GM12878 (cell line): Measurements from ENCODE around the gene ANKRD66. TPM values are rescaled to one million over a fixed set of nuclear protein-coding genes. Genes with fewer than 3 reads are reported as not detected.

Experiments used
- ATAC-seq: fragments of 200-7000 bp; cut with Tn5 transposase; 3 replicates; pipeline ENCODE4 v1.9.1; 2020; ENCODE audit warnings: mild to moderate bottlenecking, moderate library complexity
- BruUV-seq: library from RNA; stranded (reverse); fragments of 400-500 nt; replicated peaks from 2 replicates; lab custom pipeline; 2021; lab: Mats Ljungman, UMichigan
- CTCF ChIA-PET: fragments of 300-600 bp; sonication (Branson Sonifier 250); formaldehyde crosslinking; extraction: SDS; loops from one replicate; lab custom pipeline; 2021; ENCODE audit warnings: inconsistent platforms; lab: Yijun Ruan, JAX
- POLR2A ChIA-PET: fragments of 350-600 bp; formaldehyde crosslinking; extraction: SDS; loops from one replicate; lab custom pipeline; 2021; ENCODE audit warnings: inconsistent platforms; lab: Charles Lee
- RAD21 ChIA-PET: fragments of 300-600 bp; sonication (Branson Sonifier 250); formaldehyde crosslinking; loops from one replicate; lab custom pipeline; 2023; ENCODE audit warnings: antibody characterized with exemption; ENCODE audit not compliant: unreplicated experiment; lab: Charles Lee
- SMC1A ChIA-PET: fragments of 300-600 bp; sonication (Branson Sonifier 250); formaldehyde crosslinking; loops from one replicate; lab custom pipeline; 2023; ENCODE audit not compliant: unreplicated experiment, uncharacterized antibody; lab: Charles Lee
- DNase-seq: peaks from one replicate; pipeline ENCODE4 v3.0.0-alpha.2; 2011; ENCODE audit warnings: low read depth, low spot score
- FAIRE-seq: peaks from 3 replicates; lab custom pipeline; 2011; peaks lifted over from hg19 to GRCh38; lab: Jason Lieb, UNC
- H2AFZ ChIP-seq: 2 replicates; pipeline ENCODE4 v1.6.0; 2011; ENCODE audit warnings: low read depth, low read length, control low read depth; ENCODE audit not compliant: control insufficient read depth
- H3K27ac ChIP-seq: 2 replicates; pipeline ENCODE4 v1.5.1; 2011; ENCODE audit warnings: control low read depth; ENCODE audit not compliant: control insufficient read depth, insufficient read depth
- H3K27me3 ChIP-seq, 2 experiments: replicated peaks in 1 of 2; 2 replicates each; pipeline versions ENCODE4 v1.6.0 to v1.6.1; 2011; ENCODE audit warnings: low read length in 1 of 2; ENCODE audit not compliant: control insufficient read depth in 2 of 2, insufficient read depth in 2 of 2
- H3K36me3 ChIP-seq, 2 experiments: 2 replicates each; pipeline ENCODE4 v1.5.1; 2011; ENCODE audit warnings: low read length in 1 of 2; ENCODE audit not compliant: control insufficient read depth in 2 of 2, insufficient read depth in 2 of 2
- H3K4me1 ChIP-seq: 2 replicates; pipeline ENCODE4 v1.6.1; 2011; ENCODE audit warnings: mild to moderate bottlenecking, low read length, moderate library complexity, mixed read lengths; ENCODE audit not compliant: control insufficient read depth, insufficient read depth
- H3K4me2 ChIP-seq: 2 replicates; pipeline ENCODE4 v1.6.0; 2011; ENCODE audit warnings: control low read depth; ENCODE audit not compliant: control insufficient read depth, insufficient read depth
- H3K4me3 ChIP-seq: fragments of 200-600 bp; sonication (generic); 2 replicates; pipeline ENCODE4 v1.5.1; 2016
- H3K79me2 ChIP-seq: 2 replicates; pipeline ENCODE4 v1.6.0; 2011; ENCODE audit warnings: low read length; ENCODE audit not compliant: control insufficient read depth, insufficient read depth
- H3K9ac ChIP-seq: 2 replicates; pipeline ENCODE4 v1.8.0; 2011; ENCODE audit warnings: low read length, control low read depth, mixed read lengths; ENCODE audit not compliant: control insufficient read depth, insufficient read depth
- H3K9me3 ChIP-seq: replicated peaks from 3 replicates; pipeline ENCODE4 v1.5.1; 2011; ENCODE audit warnings: mild to moderate bottlenecking, low read length; ENCODE audit not compliant: control insufficient read depth, insufficient read depth
- H4K20me1 ChIP-seq: 2 replicates; pipeline ENCODE4 v1.6.0; 2011; ENCODE audit not compliant: control insufficient read depth, insufficient read depth
- CEBPB ChIP-seq, 2 experiments: fragments of 150-350 bp in 1 of 2; IDR thresholded peaks; 2 replicates each; pipeline ENCODE4 v1.6.1; 2012 to 2014; ENCODE audit warnings: low read depth in 2 of 2, low read length in 2 of 2, borderline replicate concordance in 1 of 2, inconsistent platforms in 1 of 2
- IRF3 ChIP-seq: fragments of 450-650 bp; IDR thresholded peaks from 2 replicates; pipeline ENCODE4 v1.6.1; 2014; ENCODE audit warnings: mild to moderate bottlenecking
- KDM1A ChIP-seq: fragments of 200-600 bp; sonication (generic); IDR thresholded peaks from 2 replicates; pipeline ENCODE4 v1.6.1; 2016; ENCODE audit warnings: borderline replicate concordance
- LARP7 ChIP-seq: fragments of 450-650 bp; IDR thresholded peaks from 2 replicates; pipeline ENCODE4 v1.6.1; 2017; ENCODE audit warnings: mild to moderate bottlenecking
- MLLT1 ChIP-seq: fragments of 450-650 bp; IDR thresholded peaks from 2 replicates; pipeline ENCODE4 v1.6.1; 2016; ENCODE audit warnings: mild to moderate bottlenecking
- RAD51 ChIP-seq: fragments of 450-650 bp; IDR thresholded peaks from 2 replicates; pipeline ENCODE4 v1.6.1; 2016; ENCODE audit warnings: moderate library complexity, mild to moderate bottlenecking, inconsistent platforms
- RBBP5 ChIP-seq: fragments of 200-600 bp; sonication (generic); conservative IDR thresholded peaks from 2 replicates; pipeline ENCODE4 v1.6.1; 2016
- SIX5 ChIP-seq: IDR thresholded peaks from 2 replicates; pipeline ENCODE4 v1.6.1; 2011; ENCODE audit warnings: mild to moderate bottlenecking, low read depth, low read length, moderate library complexity; ENCODE audit not compliant: severe bottlenecking
- SMC3 ChIP-seq: IDR thresholded peaks from 2 replicates; pipeline ENCODE4 v1.6.1; 2011; ENCODE audit warnings: low read length, improper control_type of control experiment, borderline replicate concordance
- SPI1 ChIP-seq: IDR thresholded peaks from 2 replicates; pipeline ENCODE4 v1.6.1; 2011; ENCODE audit warnings: low read depth, mild to moderate bottlenecking, low read length, moderate library complexity, borderline replicate concordance; ENCODE audit not compliant: insufficient read depth
- STAT1 ChIP-seq: fragments of 450-650 bp; conservative IDR thresholded peaks from 2 replicates; pipeline ENCODE4 v1.6.1; 2014; ENCODE audit warnings: antibody characterized with exemption, mild to moderate bottlenecking
- TBL1XR1 ChIP-seq: IDR thresholded peaks from 2 replicates; pipeline ENCODE4 v1.6.1; 2012; ENCODE audit warnings: low read depth, low read length, improper control_type of control experiment
- TCF12 ChIP-seq: IDR thresholded peaks from 2 replicates; pipeline ENCODE4 v1.6.1; 2011; ENCODE audit warnings: low read depth, mild to moderate bottlenecking, low read length
- WGBS: methylation state at CpG from one replicate; pipeline ENCODE4 v1.1.6; 2016; ENCODE audit warnings: low lambda C conversion rate; ENCODE audit not compliant: insufficient replicate concordance, insufficient coverage; ENCODE audit errors: missing lambda C conversion rate; 5-methylcytosine and 5-hydroxymethylcytosine counted together
- in situ Hi-C: fragments of 300-500 bp; cut with MboI; formaldehyde crosslinking; loops from 9 replicates; pipeline ENCODE4 v1.14.3; 2018; ENCODE audit warnings: mixed read lengths
- intact Hi-C: fragments of 100-400 bp; cut with micrococcal nuclease; formaldehyde crosslinking; loops from one replicate; pipeline ENCODE4 v1.14.2; 2022; ENCODE audit not compliant: unreplicated experiment
- polyA plus RNA-seq, 11 experiments: library from polyadenylated mRNA; depleted of rRNA in 4 of 11; unstranded in 6 of 11; stranded (reverse) in 5 of 11; fragments of >200 nt; fragmentation: Nextera tagmentation in 4 of 11; fragmentation: Illumina TruSeq in 1 of 11; extraction: Ambion mirVana in 4 of 11; extraction: Trizol in 1 of 11; gene quantifications; 1 replicate in 1 of 11; 2 replicates in 10 of 11; pipeline versions ENCODE4 v1.2.1 to v1.2.3, GENCODE V29; 2011 to 2016; ENCODE audit warnings: inconsistent platforms in 2 of 11, missing spikeins in 2 of 11, low read depth in 1 of 11
- total RNA-seq, 4 experiments: library from RNA; depleted of rRNA in 3 of 4; stranded (reverse); fragments of >200 nt in 3 of 4; fragmentation: Illumina TruSeq in 1 of 4; extraction: Trizol in 1 of 4; gene quantifications; 2 replicates each; pipeline versions ENCODE4 v1.2.1 to v1.2.3, GENCODE V29; 2013 to 2021
- TF ChIP-seq, protein P1 (sequence below): IDR thresholded peaks from 2 replicates; pipeline ENCODE4 v1.6.1; 2011; ENCODE audit warnings: borderline replicate concordance, low read depth, mild to moderate bottlenecking, moderate library complexity, low read length; ENCODE audit not compliant: insufficient read depth, poor library complexity, severe bottlenecking

ANKRD66 gene
- total and polyA plus RNA-seq, 10 of the 15 experiments (the other 5 are each of a cell fraction or from before 2014, with no cell fraction given): not detected

GRCh38 chr6:46784535-46784934 lies 37.8 kb downstream of the ANKRD66 start:
- in situ Hi-C loops: no loop called here
- BruUV-seq: no TSS peak
- H3K4me3 ChIP-seq: no peak overlapping the region
- H3K27me3 ChIP-seq: no peaks in the 10 kb centered on the region
- no peak overlapping the region for H2AFZ ChIP-seq
- no peak for TF ChIP-seq SPI1
- TF ChIP-seq SIX5: no peak
- TF ChIP-seq MLLT1: no peak
- no peak for TF ChIP-seq TBL1XR1
- SMC1A ChIA-PET: no interaction called here
- H3K9ac ChIP-seq: no peak overlapping the region
- H3K9me3 ChIP-seq: no peaks in the 10 kb centered on the region
- H3K27ac ChIP-seq: no peak overlapping the region
- FAIRE-seq (no peak), DNase-seq (no peak), ATAC-seq (no peak)
- no peaks in the 10 kb centered on the region for H3K79me2 ChIP-seq
- 0% methylated on average over 1 of the region's 1 CpG for WGBS
- intact Hi-C loops: loop anchor here (5.0 kb wide), 1 partner anchor 367 kb away; no protein-coding TSS in a partner anchor
- CTCF ChIA-PET: no interaction called here
- RAD21 ChIA-PET: no interaction called here
- no peaks in the 10 kb centered on the region for H3K36me3 ChIP-seq
- no peaks in the 10 kb centered on the region for H4K20me1 ChIP-seq
- no peak overlapping the region for H3K4me2 ChIP-seq
- no peaks in the 10 kb centered on the region for H3K4me1 ChIP-seq
- POLR2A ChIA-PET: no interaction called here

DNA sequence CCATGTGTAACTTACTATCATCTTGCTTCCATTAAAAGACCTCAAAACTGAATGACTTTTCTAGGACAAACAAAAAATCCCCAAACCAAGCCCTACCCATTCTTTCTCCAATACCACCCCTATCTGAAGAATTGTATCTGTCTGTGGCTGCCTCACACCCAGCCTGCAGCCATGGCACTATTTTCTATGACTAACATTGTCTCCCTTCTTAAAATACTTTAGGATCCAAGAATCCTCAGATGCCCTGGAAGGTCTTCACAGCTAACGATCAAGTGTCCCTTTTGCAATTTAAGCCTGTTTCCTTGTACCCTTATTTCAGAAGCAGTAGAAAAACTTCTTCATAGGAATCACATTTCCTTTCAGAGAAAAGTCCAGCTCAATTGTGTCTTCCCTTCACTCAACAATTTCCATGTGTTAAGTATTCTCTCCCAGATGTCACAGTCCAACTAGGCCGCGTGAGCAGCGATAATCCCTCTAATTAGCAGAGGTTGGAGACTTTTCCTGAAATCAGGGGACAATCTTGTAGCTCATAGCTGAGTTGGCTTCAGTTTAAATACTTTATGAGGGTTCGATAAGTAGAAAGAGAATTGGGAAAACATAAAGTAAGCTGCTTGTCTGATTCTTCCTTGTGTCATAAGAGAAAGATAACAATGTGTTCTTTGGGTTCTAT lies 41.3 kb downstream of the ANKRD66 start:
- Histone ChIP-seq H3K4me3 (no peak overlapping the region), H3K36me3 (no peaks in the 10 kb centered on the region), H3K4me2 (no peak overlapping the region), H3K79me2 (no peaks in the 10 kb centered on the region), H3K9me3 (no peaks in the 10 kb centered on the region), H3K27me3 (no peaks in the 10 kb centered on the region), H4K20me1 (no peaks in the 10 kb centered on the region), H2AFZ (no peak overlapping the region), H3K9ac (no peak overlapping the region), H3K27ac (no peak overlapping the region), H3K4me1 (no peaks in the 10 kb centered on the region)
- BruUV-seq: no TSS peak
- in situ Hi-C loops (no loop called here), intact Hi-C loops (no loop called here)
- no peak for ATAC-seq
- ChIA-PET RAD21 (no interaction called here), SMC1A (no interaction called here), POLR2A (no interaction called here), CTCF (interaction anchor here (0.6 to 2.1 kb wide), 3 partner anchors 10 to 67 kb away, joined by 3 to 5 read pairs (median 4); no protein-coding TSS in a partner anchor)
- 16% methylated on average over 5 of the region's 5 CpGs for WGBS
- no peak for FAIRE-seq
- no peak for DNase-seq
- TF ChIP-seq CEBPB (IDR thresholded peaks at IDR 0.05; ENCODE audit: borderline replicate concordance in 1 of 2, low read depth in 2 of 2, low read length in 2 of 2): no peak
- no peak for TF ChIP-seq SMC3
- TF ChIP-seq IRF3: no peak
- no peak for TF ChIP-seq KDM1A
- no peak for TF ChIP-seq RAD51
- no peak for TF ChIP-seq LARP7
- no peak for TF ChIP-seq STAT1
- no peak for TF ChIP-seq RBBP5
- TF ChIP-seq TCF12: no peak
- TF ChIP-seq, protein P1, sequence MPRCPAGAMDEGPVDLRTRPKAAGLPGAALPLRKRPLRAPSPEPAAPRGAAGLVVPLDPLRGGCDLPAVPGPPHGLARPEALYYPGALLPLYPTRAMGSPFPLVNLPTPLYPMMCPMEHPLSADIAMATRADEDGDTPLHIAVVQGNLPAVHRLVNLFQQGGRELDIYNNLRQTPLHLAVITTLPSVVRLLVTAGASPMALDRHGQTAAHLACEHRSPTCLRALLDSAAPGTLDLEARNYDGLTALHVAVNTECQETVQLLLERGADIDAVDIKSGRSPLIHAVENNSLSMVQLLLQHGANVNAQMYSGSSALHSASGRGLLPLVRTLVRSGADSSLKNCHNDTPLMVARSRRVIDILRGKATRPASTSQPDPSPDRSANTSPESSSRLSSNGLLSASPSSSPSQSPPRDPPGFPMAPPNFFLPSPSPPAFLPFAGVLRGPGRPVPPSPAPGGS: no peak
